Mammary epithelial cell (primary cell): ENCODE results near the gene NKX6-1.

Experiments used
- EZH2 ChIP-seq: IDR thresholded peaks from 2 replicates; pipeline ENCODE4 v1.6.1; 2012; ENCODE audit warnings: low read length, inconsistent platforms, borderline replicate concordance
- TF ChIP-seq, protein P1 (sequence below), 2 donors: IDR thresholded peaks in 1 of 2; conservative IDR thresholded peaks in 1 of 2; 2 replicates each; pipeline ENCODE4 v1.5.1; 2011 to 2012; ENCODE audit warnings: inconsistent platforms in 2 of 2, low read length in 2 of 2, mild to moderate bottlenecking in 2 of 2, control low read depth in 1 of 2, low read depth in 1 of 2; ENCODE audit not compliant: insufficient read depth in 1 of 2; ENCODE audit errors: extremely low read depth in 1 of 2

DNA sequence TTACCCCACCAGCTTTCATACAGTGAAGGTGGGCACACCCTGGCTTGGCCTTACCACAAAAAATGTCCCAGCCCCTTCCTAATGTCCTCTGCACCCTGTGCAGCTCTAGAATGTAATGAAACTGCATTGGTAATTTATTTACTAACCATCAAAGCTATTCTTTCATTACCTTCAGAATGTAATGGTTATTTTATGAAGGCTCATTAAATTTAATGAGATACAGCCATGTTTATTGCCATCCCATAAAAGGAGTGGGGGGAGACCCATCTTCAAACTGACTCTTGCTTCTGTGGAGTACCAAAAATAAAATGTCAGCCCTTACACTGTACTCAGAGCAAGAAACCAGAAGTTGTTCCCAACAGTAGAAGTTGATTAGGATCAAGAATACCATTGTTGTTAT lies 25.0 kb downstream of the NKX6-1 start:
- TF ChIP-seq, protein P1, sequence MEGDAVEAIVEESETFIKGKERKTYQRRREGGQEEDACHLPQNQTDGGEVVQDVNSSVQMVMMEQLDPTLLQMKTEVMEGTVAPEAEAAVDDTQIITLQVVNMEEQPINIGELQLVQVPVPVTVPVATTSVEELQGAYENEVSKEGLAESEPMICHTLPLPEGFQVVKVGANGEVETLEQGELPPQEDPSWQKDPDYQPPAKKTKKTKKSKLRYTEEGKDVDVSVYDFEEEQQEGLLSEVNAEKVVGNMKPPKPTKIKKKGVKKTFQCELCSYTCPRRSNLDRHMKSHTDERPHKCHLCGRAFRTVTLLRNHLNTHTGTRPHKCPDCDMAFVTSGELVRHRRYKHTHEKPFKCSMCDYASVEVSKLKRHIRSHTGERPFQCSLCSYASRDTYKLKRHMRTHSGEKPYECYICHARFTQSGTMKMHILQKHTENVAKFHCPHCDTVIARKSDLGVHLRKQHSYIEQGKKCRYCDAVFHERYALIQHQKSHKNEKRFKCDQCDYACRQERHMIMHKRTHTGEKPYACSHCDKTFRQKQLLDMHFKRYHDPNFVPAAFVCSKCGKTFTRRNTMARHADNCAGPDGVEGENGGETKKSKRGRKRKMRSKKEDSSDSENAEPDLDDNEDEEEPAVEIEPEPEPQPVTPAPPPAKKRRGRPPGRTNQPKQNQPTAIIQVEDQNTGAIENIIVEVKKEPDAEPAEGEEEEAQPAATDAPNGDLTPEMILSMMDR (conservative IDR thresholded peaks at IDR 0.05 in 1 of 2, IDR thresholded peaks at IDR 0.05 in 1 of 2; ENCODE audit: extremely low read depth in 1 of 2, insufficient read depth in 1 of 2, low read depth in 1 of 2, low read length in 2 of 2) = no peak
- no peak for TF ChIP-seq EZH2
